ENCODE results near the gene CD6.

DNA sequence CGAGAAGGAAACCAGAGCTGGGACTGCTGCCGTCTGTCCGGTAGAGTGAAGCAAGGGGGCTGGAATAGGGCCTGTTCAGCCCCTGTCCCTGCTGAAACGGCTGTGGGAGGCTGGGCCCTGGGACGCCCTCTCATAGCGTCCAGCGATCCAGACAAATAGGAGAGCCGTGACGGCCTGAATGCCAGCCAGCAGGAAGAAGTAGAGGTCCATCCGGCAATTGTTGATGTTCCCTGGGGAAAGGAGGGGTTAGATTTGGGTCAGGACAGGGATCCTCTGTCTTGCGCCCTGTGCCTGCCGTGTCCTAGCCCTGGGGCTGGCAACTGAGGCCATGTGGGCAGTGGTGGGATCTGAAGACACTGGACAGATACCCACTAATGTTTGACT, 34.3 kb upstream of the CD6 start:
- no peak for TF ChIP-seq YY1 (IDR thresholded peaks at IDR 0.05; ENCODE audit: insufficient read depth, insufficient read length)
- no peak for TF ChIP-seq ZNF274 (IDR thresholded peaks at IDR 0.05; ENCODE audit: low read depth, low read length)
